HCT116 (cell line): ENCODE measurements around the gene ZNF750. TPM values are rescaled to one million over a fixed set of nuclear protein-coding genes. Genes with fewer than 3 reads are reported as not detected.

Experiments used
- ATAC-seq: fragments of 200-7000 bp; cut with Tn5 transposase; 2 replicates; pipeline ENCODE4 v1.9.1; 2020; ENCODE audit warnings: mild to moderate bottlenecking, moderate library complexity
- BruUV-seq: library from RNA; stranded (reverse); fragments of 400-500 nt; replicated peaks from 2 replicates; lab custom pipeline; 2021; lab: Mats Ljungman, UMichigan
- CTCF ChIA-PET: fragments of 300-600 bp; sonication (Branson Sonifier 250); formaldehyde crosslinking; loops from one replicate; lab custom pipeline; 2021; ENCODE audit warnings: antibody characterized with exemption; lab: Charles Lee
- POLR2A ChIA-PET: fragments of 300-600, 350-600 bp; sonication (Branson Sonifier 250); formaldehyde crosslinking; loops from one replicate; lab custom pipeline; 2021; ENCODE audit warnings: antibody characterized with exemption; lab: Charles Lee
- RAD21 ChIA-PET, 2 experiments: fragments of 300-600 bp; sonication (Branson Sonifier 250); formaldehyde crosslinking; loops; one replicate each; lab custom pipeline; 2023; ENCODE audit warnings: low total read pairs in 2 of 2; ENCODE audit not compliant: uncharacterized antibody in 2 of 2, unreplicated experiment in 2 of 2, low non-redundant PET in 1 of 2; lab: Charles Lee
- DNase-seq: peaks from one replicate; pipeline ENCODE4 v3.0.0-alpha.2; 2010; ENCODE audit warnings: low read depth, low spot score
- H2AFZ ChIP-seq: fragments of 200-600 bp; shearing (Covaris generic), sonication (generic); 2 replicates; pipeline ENCODE4 v1.6.1; 2017; ENCODE audit warnings: low read depth, mixed run types, mixed read lengths, antibody characterized with exemption, low read length; ENCODE audit not compliant: poor library complexity, severe bottlenecking
- H3K27ac ChIP-seq: 2 replicates; pipeline ENCODE4 v1.5.1; 2012; ENCODE audit warnings: low read depth, low read length
- H3K27me3 ChIP-seq: fragments of 200-600 bp; sonication (generic); 2 replicates; pipeline ENCODE4 v1.6.1; 2016; ENCODE audit warnings: mixed run types, low read length, mixed read lengths; ENCODE audit not compliant: insufficient read depth
- H3K36me3 ChIP-seq, 2 experiments: fragments of 200-500 bp in 1 of 2; fragments of 200-600 bp in 1 of 2; sonication (Bioruptor generic) in 1 of 2; sonication (generic) in 1 of 2; 2 replicates each; pipeline versions ENCODE4 v1.5.1 to v1.6.1; 2014 to 2016; ENCODE audit warnings: low read length in 2 of 2, inconsistent platforms in 1 of 2, mixed read lengths in 1 of 2, mixed run types in 1 of 2; ENCODE audit not compliant: insufficient read depth in 2 of 2, control insufficient read depth in 1 of 2
- H3K4me1 ChIP-seq, 2 experiments: fragments of 200-600 bp in 1 of 2; sonication (generic) in 1 of 2; 2 replicates each; pipeline versions ENCODE4 v1.5.1 to v1.6.1; 2012 to 2017; ENCODE audit warnings: low read length in 2 of 2, inconsistent platforms in 1 of 2, mild to moderate bottlenecking in 1 of 2, mixed read lengths in 1 of 2, mixed run types in 1 of 2, moderate library complexity in 1 of 2; ENCODE audit not compliant: insufficient read depth in 2 of 2, control insufficient read depth in 1 of 2
- H3K4me2 ChIP-seq: fragments of 200-600 bp; sonication (generic); 2 replicates; pipeline ENCODE4 v1.6.1; 2017; ENCODE audit warnings: mixed run types, low read length, mixed read lengths
- H3K4me3 ChIP-seq, 2 experiments: fragments of 200-600 bp in 1 of 2; sonication (generic) in 1 of 2; replicated peaks in 1 of 2; 2 replicates each; pipeline ENCODE4 v1.5.1; 2011 to 2016; ENCODE audit warnings: low read length in 2 of 2, control low read depth in 1 of 2, low read depth in 1 of 2, mild to moderate bottlenecking in 1 of 2, mixed read lengths in 1 of 2, mixed run types in 1 of 2
- H3K79me2 ChIP-seq: fragments of 200-600 bp; sonication (generic); 2 replicates; pipeline ENCODE4 v1.6.1; 2017; ENCODE audit warnings: mild to moderate bottlenecking, mixed run types, low read length, moderate library complexity, mixed read lengths; ENCODE audit not compliant: insufficient read depth
- H3K9ac ChIP-seq: fragments of 200-600 bp; sonication (generic); 2 replicates; pipeline ENCODE4 v1.6.1; 2016; ENCODE audit warnings: low read length, mixed read lengths
- H3K9me2 ChIP-seq: fragments of 200-600 bp; sonication (generic), shearing (Covaris generic); 2 replicates; pipeline ENCODE4 v1.6.1; 2017; ENCODE audit warnings: mixed run types, mild to moderate bottlenecking, moderate library complexity; ENCODE audit not compliant: insufficient read depth
- H3K9me3 ChIP-seq, 2 experiments: fragments of 200-500 bp in 1 of 2; fragments of 200-600 bp in 1 of 2; sonication (Bioruptor generic) in 1 of 2; sonication (generic) in 1 of 2; 2 replicates each; pipeline ENCODE4 v1.6.1; 2014 to 2017; ENCODE audit warnings: low read length in 2 of 2, mixed read lengths in 2 of 2, inconsistent platforms in 1 of 2, low read depth in 1 of 2, mild to moderate bottlenecking in 1 of 2, mixed run types in 1 of 2, moderate library complexity in 1 of 2; ENCODE audit not compliant: control insufficient read depth in 1 of 2, insufficient read depth in 1 of 2
- H4K20me1 ChIP-seq: fragments of 200-600 bp; sonication (generic), shearing (Covaris generic); 2 replicates; pipeline ENCODE4 v1.6.1; 2017; ENCODE audit warnings: mixed run types, mild to moderate bottlenecking, moderate library complexity; ENCODE audit not compliant: insufficient read depth
- ATF3 ChIP-seq: IDR thresholded peaks from 2 replicates; pipeline ENCODE4 v1.6.1; 2012
- CTCF ChIP-seq, 3 experiments: fragments of 200-600 bp in 1 of 3; sonication (generic) in 1 of 3; IDR thresholded peaks in 2 of 3; conservative IDR thresholded peaks in 1 of 3; 2 replicates each; pipeline ENCODE4 v1.5.1; 2012 to 2017; ENCODE audit warnings: low read depth in 2 of 3, low read length in 2 of 3, antibody characterized with exemption in 1 of 3, borderline replicate concordance in 1 of 3, control low read depth in 1 of 3, mild to moderate bottlenecking in 1 of 3, mixed read lengths in 1 of 3, mixed run types in 1 of 3, moderate library complexity in 1 of 3; ENCODE audit not compliant: insufficient read depth in 1 of 3
- ELF1 ChIP-seq: IDR thresholded peaks from 2 replicates; pipeline ENCODE4 v1.6.1; 2012; ENCODE audit warnings: low read depth, borderline replicate concordance
- EZH2 ChIP-seq: fragments of 200-600 bp; sonication (generic); IDR thresholded peaks from 2 replicates; pipeline ENCODE4 v1.6.1; 2017; ENCODE audit warnings: antibody characterized with exemption, mixed run types
- EZH2phosphoT487 ChIP-seq: fragments of 200-600 bp; IDR thresholded peaks from 2 replicates; pipeline ENCODE4 v1.6.1; 2018; ENCODE audit warnings: antibody characterized with exemption, borderline replicate concordance
- POLR2A ChIP-seq: IDR thresholded peaks from 2 replicates; pipeline ENCODE4 v1.7.0; 2011; ENCODE audit warnings: borderline replicate concordance; ENCODE audit not compliant: insufficient read depth, insufficient read length; ENCODE audit errors: extremely low read depth
- RAD21 ChIP-seq: IDR thresholded peaks from 2 replicates; pipeline ENCODE4 v1.6.1; 2012; ENCODE audit warnings: low read depth, mild to moderate bottlenecking
- TCF7L2 ChIP-seq: IDR thresholded peaks from 2 replicates; pipeline ENCODE4 v1.7.0; 2011; ENCODE audit warnings: borderline replicate concordance, inconsistent platforms; ENCODE audit not compliant: insufficient read depth, insufficient read length; ENCODE audit errors: extremely low read depth
- ZFX ChIP-seq: fragments of 450-650 bp; IDR thresholded peaks from 2 replicates; pipeline ENCODE4 v1.6.1; 2017
- intact Hi-C: fragments of 100-400 bp; cut with micrococcal nuclease; formaldehyde crosslinking; loops from 2 replicates; pipeline ENCODE4 v1.10.0; 2022
- total RNA-seq: library from RNA; stranded (reverse); gene quantifications from one replicate; pipeline ENCODE4 v1.2.1, GENCODE V29; 2021; ENCODE audit not compliant: unreplicated experiment

ZNF750 gene
- total RNA-seq, 1 experiment from 2014 or later, result not detected

GRCh38 chr17:82876602-82877379 lies 37.0 kb upstream of the ZNF750 start:
- Histone ChIP-seq H3K9me2 (no peaks in the 10 kb centered on the region), H3K79me2 (peaks cover 45% of the 10 kb centered on the region; the same call in 1 of the 2 replicates), H3K4me3 (peak overlapping the region in 1 of 2 experiments; percentile 4; a peak in 1 of 4 replicates), H3K4me2 (peak overlapping the region; percentile 50), H3K4me1 (peaks cover 18 to 33% of the 10 kb centered on the region in 2 experiments), H3K27ac (peak overlapping the region; percentile 57), H3K36me3 (no peaks in the 10 kb centered on the region; a peak in 1 of 4 replicates), H4K20me1 (no peaks in the 10 kb centered on the region), H2AFZ (no peak overlapping the region), H3K27me3 (no peaks in the 10 kb centered on the region), H3K9me3 (no peaks in the 10 kb centered on the region), H3K9ac (peak overlapping the region; percentile 23)
- ATAC-seq, result peak; percentile 89
- POLR2A ChIA-PET, result no interaction called here
- DNase-seq, result peak; percentile 49
- CTCF ChIA-PET, result interaction anchor here (1.4 to 1.5 kb wide), 2 partner anchors 9 to 13 kb away, joined by 3 to 4 read pairs; no protein-coding TSS in a partner anchor
- TF ChIP-seq CTCF (IDR thresholded peaks at IDR 0.05 in 2 of 3, conservative IDR thresholded peaks at IDR 0.05 in 1 of 3; ENCODE audit: borderline replicate concordance in 1 of 3, insufficient read depth in 1 of 3, low read depth in 2 of 3, low read length in 2 of 3), result peak; percentile 38 to 77 (median 44); a peak in 5 of 6 replicates
- no peak for TF ChIP-seq TCF7L2
- TF ChIP-seq ZFX, result no peak
- no peak for TF ChIP-seq ATF3
- TF ChIP-seq RAD21, result peak; percentile 55; the same call in 1 of the 2 replicates
- no peak for TF ChIP-seq ELF1
- no peak for TF ChIP-seq EZH2phosphoT487
- no peak for TF ChIP-seq EZH2
- no peak for TF ChIP-seq POLR2A
- BruUV-seq, result no TSS peak
- RAD21 ChIA-PET, result interaction anchor here in 1 of 2 experiments (0.7 to 0.8 kb wide), 2 partner anchors 9 to 37 kb away, joined by 3 read pairs; no protein-coding TSS in a partner anchor
- intact Hi-C loops, result no loop called here
